GM19468 (cell line): ENCODE results near the gene HIVEP3.

Experiments used
- ATAC-seq: cut with Tn5 transposase; IDR thresholded peaks from one replicate; pipeline ENCODE4 v1.9.1; 2021; ENCODE audit warnings: mild to moderate bottlenecking, moderate library complexity, moderate number of reproducible peaks; ENCODE audit not compliant: unreplicated experiment; ENCODE audit errors: extremely low read depth

The HIVEP3 gene

DNA sequence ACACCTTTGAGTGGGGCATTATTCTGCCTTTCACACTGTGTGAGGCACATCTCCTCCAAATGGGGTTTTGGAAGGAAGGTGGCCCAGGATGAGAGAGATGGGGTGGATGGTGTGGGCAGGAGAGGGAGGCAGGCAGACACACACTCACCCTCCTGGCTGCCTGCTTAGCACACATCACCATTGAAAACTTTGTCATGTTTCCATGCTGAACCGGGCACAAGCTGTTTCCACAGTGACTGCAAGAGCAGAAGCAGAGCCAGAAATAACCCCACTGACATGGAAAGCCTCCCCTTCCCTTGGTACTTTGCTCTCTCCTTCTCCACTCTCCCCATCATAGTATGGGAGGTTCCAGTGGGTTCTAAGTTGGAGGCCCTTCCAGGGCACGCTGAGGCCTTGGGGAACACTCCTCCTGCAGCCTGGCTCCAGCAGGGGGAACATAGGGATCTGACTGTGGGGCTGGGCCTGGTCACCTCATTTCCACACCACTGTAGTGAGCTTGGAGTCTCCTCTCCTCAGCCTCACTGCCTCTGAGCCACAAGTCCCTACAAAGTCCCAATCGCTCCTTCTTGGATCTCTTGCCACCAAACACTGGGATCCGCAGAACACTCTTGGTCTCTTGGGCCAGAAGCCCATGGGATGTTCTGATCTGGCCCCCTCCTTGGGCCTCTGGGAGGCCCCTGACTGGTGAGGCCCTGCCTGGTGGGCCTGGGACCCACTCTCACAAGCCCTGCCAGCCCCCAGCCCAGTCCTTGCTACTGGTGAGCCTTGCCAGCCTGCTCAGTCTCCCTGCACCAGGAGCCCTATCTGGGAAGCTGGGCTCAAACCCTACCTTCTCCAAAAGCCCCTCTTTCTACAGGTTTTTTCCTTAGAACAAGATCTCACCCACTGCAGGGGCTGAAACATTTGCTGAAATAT lies 271.2 kb downstream of the HIVEP3 start:
- ATAC-seq: no peak

DNA sequence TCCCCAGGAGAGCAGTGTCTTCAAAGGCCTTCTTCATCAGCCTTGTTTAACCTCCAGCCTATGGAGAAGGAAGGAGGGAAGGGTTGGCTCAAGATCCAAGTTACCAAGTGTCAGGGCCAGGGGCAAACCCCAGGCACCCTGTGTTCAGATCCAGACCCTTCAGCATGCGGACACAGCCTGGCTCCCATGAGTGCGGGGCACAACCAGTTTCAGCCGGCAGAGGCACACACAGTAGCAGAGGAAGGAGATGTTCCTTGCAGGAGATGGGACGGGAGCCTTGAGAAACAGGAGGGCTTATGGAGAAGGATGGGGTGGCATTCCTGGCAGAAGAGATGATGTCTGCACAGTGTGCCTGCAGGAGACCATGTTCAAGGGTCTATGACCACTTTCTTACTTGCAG lies 272.5 kb downstream of the HIVEP3 start:
- no peak for ATAC-seq

DNA sequence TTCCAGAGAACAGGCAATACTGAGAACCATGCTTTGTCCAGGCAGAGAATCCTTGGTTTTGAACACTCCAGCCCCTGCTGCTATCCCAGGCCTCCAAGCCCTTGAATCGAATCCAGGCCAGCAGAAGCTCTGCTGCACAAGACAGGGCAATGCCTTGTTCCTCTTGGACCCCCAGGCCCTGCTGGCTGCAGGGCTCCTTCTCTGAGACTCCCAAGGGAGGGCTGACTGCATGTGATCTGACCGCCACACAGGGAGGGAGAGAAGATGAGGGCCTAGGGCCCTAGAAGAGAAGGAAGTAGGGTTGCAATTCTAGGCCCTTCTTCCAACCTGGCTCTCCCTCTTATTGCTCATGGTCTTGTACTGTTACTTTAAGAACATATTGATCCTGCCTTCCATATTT lies 273.7 kb downstream of the HIVEP3 start:
- no peak for ATAC-seq

DNA sequence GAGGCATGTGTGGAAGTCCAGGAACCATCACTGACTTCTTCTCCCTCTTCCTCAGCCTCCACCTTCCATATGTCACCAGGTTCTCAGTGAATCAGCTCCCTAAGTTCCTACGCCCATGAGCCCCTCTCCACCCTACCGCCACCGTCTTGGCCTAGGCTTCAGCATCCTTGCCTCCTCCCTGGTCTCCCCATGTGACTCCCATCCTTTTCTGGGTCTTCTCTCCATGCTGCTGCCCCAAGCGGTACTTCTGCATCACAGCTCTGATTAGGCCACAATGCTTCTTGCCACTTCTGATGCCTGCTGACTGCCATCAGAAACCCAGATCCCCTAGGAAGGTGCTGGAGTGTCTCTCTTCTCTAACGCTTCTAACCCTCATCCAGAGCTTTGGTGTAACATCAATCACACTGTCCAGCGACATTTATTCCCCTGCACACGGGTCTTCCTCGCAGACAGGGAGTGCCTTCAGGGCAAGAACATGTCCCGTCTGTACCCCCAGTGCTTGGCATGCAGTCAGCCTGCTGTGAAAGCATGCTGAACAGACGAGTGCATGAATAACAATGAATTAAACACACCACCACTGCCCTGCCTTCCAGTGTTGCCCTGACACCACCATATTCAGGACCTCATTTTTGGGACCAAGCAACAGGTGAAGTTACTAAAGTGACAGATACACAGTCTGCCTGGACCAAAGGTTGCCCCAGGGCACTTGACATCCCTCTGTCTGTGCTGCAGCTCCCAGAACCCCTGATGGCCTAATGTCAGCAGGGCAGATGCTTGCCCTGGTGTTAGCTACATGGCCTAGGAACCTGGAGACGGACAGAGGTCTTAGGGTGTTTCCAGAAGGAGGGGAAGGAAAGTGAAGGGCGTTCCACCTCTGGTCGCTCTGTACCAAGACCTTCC lies 275.6 kb downstream of the HIVEP3 start:
- ATAC-seq: no peak

DNA sequence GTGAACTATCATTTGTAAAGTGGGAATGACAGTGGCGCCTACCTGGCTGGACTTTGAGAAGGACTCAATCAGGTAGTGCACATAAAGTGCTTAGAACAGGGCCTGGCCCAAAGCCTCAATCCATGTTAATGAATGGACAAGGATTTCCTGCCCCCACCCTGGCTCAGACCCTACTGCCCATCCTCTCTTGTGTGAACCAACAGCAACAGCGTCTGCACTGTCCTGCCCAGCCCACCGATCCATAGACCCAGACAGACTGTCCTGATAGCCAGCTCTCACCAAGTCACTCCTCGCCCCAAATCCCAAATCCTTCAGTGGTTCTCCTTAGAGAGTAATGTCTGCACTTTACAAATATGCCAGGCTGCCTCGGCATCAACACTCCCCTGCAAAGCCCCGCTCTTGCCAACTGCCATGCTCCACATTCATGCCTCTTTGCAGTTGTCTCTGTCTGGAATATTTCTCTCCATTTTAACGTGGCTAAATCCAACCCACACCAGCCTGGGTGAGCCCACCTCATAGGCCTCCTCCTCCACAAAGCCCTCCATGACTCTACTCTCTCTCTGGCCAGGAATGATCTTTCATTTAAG lies 276.7 kb downstream of the HIVEP3 start:
- ATAC-seq: no peak

DNA sequence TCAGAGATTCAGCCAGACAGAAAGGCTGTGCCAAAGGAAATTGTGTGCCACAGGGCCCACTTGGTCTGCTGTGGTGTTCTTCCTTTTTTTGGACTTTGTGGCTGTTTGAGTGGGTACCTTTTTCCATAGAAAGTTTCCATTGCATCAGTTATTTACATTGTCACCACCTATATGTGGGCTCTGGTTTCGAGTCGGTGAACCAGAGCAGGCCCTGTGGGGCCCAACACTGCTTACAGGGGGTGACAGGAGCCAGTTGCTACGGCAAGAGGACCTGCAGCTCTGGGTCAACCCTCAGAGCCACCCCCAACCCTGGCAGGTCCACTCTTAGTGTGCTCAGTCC lies 277.3 kb downstream of the HIVEP3 start:
- no peak for ATAC-seq

DNA sequence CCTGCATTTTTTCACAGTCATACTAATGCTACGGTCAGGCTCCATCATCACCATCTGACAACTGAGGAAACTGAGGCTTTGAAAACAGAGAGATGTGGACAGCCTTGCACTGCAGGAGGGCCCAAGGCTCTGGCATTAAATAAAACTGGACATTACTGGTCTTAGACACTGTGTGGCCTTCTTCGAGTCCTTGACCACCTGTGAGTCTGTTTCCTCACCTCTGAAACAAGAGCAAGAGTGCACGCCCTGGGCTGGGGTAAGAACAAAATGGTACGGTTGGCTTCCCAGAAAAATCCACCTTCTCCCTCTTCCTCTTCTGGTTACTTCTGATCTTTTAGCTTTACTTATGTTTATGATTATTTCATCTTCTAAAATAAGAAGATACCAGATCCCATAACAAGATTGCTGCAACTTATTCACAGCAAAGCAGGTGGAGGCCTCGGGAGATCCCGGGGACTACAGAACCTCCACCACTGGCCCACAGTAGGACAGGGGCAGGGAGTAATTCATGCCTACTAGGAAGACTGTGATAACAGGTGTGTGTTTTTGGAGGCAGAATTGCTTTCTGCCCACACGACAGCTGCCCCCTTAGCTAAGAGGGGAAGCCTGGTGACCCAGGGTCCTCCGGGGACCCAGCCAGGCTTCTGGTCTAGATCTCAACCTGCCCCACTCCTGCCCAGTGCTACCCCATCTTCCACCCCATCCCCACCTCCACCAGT lies 277.8 kb downstream of the HIVEP3 start:
- no peak for ATAC-seq

DNA sequence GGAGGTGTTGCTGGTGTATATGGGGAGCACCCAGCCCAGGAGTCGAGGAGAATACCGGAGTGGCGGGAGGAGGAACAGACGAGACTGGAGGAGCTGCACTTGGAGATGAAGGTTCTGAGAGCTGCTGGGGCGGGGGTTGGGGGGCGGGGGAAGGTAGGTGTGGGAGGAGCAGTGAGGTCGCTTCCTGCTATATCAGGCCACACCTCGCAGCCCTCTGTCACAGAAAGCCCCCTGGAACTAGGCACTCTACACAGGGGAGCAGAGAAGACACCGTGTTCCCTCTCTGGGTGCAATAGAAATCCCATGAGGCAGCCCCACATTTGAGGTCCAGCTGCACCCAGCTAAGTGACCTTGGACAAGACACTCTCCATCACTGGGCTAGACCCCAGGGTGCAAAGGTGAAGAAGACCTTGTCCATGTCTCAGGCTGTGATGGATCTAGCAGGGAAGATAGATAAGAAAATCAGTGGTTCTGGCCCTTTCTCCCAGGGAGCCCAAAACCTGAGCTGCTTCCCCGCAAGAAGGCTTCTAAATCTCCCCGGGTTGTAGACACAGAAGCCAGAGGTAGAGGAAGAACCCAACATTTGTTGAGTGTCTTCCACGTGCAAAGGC lies 278.5 kb downstream of the HIVEP3 start:
- ATAC-seq: no peak

DNA sequence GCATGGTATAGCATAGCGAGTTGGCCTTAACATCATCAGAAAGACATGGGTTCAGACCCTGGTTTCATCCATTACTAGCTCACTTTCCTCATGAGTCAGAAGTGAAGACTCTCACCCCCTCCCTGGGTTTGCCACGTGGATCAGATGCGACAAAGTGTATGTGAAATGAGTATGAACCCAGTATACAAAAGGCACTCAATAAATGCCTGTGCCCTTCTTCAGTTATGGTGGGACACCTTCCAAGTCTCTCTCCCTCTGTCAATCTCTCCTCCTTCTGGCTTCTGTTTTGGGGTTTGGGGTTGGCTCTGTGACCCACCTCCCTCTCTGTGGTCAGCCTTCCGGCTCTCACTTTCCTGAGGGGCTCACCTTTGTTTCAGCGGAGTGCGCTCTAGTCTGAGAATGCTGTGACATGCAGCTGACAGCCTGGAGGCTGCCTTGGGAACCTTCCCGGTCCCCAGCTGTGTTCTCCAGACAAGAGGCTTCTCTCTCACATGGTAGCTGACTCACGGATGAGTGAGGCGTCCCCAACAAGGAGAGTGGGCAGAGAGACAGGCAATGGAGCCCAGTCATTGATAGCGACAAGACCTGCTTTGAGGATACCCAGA lies 279.3 kb downstream of the HIVEP3 start:
- no peak for ATAC-seq

DNA sequence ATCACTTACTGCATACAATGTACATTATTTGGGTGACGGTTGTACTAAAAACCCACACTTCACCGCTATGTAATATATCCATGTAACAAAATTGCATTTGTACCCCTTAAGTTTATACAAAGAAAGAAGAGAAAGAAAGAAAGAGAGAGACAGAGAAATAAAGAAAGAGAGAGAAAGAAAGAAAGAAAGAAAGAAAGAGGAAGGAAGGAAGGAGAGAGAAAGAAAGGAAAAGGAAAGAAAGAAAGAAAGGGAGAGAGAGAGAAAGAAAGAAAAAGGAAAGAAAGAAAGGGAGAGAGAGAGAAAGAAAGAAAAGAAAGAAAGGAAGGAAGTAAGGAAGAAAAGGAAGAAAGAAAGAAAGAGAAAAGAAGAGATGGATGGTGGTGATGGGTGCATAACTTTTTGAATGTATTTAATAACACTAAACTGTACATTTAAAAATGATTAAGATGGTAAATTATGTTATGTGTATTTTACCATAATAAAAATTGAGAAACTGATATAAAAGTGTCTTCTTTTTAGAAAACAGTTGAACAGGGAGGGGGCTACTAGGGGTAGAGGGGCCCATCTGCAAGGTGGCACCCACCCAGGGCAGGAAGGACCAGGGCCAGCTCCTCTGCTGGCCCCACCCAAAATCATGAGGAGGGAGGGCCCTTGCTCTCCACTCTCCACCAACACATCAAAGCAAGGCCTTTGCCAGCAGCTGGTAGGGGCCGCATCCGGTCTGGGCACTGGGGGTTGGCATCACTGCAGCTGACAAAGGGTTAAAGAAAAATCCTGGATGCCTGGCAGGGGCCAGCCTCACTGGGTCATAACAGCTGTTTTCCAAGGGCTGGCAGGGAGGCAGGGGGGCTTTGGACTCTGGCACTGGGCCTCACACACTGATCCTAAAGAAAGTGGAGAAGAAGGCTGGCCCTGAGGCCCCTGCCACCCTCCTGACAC lies 280.4 kb downstream of the HIVEP3 start:
- ATAC-seq: no peak

DNA sequence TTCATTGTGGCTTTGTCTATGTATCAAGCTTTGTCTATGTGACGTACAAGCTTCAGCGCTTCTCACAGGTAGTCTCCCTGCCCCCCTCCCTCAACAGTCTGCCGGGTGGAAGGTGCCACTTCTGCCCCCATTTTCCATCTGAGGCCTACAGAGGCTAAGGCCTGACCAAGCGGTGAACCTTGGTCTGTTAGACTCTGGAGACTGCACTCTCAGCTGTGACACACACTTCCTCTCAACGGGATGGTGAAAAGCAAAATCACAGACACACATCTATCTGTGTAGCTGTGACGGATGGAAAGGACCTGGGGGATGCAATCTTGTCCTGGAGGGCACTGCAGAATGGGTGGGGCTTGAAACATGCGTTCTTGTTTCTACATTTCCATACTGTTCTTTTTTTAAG lies 281.4 kb downstream of the HIVEP3 start:
- no peak for ATAC-seq

DNA sequence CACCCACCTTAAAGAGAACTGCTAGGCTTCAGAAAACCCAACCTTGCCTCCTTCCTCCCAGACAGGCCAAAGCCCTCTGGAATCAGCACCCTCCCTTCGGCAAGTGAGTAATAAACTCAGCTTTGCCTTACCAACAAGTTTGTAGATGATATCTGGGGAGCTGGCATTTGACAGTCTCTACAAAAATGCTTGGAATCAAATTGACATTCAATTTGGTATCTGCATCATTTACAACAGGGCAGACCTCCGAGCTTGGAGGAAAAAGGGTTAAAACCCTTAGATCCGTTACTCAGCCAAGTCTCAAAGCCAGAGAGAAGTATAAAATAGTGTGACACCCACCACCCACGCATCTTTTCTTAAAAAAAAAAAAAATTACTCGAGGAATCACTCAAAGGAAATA lies 285.0 kb downstream of the HIVEP3 start:
- no peak for ATAC-seq

DNA sequence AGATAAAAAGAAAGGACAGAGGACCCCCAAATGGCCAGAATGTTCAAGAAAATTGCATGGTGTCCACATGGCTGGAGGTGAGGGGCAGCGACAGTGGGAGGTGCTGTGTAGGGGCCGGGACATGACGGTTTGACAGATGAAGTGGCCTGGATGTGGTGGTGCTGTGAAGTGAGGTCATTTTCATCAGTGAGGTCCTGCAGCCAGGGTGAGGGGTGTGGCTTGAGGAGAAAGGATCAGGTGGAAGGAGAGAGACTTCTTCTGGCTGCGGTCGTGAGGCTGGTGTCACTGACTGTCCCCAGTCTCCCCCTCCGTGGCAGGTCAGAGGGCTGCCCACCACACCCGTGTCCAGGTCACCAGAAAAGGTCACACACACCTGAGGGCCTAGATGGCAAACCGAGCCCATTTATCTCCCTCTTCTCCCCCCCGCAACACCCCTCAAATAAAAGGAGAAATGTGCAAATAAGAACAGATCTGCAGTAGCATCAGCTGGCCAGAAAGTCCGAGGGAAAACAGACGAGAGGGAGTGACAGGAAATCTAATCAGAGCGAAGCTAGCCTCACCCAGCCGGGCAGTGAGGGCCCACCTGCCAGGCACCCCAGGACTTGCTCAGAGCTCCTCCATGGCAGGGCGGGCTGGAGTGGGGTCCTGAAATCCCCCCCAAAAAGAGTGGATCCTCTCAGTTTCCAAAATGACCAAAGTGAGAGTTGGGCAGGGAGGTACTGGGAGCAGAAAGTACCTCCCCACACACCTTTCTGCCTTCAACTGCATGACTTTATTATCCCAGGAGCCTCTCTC lies 285.7 kb downstream of the HIVEP3 start:
- no peak for ATAC-seq

DNA sequence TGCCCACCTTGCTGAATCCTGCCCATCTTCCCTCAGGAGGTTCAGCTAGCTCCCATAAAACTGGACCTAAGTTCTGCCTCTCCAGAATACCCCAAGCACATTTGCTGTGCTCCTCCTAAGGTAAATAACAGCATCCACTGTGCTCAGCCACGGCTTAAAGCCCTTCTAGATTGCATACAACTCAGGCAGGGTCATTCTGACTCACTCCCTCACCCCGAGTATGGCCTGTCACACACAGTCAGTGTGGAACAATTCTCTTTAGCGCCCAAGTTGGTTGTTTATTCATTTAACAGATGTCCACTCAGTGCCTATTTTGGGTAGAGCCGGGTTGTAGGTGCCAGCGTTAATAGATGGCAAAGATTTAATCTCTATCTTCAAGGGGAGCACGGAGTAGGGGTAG lies 286.8 kb downstream of the HIVEP3 start:
- no peak for ATAC-seq

DNA sequence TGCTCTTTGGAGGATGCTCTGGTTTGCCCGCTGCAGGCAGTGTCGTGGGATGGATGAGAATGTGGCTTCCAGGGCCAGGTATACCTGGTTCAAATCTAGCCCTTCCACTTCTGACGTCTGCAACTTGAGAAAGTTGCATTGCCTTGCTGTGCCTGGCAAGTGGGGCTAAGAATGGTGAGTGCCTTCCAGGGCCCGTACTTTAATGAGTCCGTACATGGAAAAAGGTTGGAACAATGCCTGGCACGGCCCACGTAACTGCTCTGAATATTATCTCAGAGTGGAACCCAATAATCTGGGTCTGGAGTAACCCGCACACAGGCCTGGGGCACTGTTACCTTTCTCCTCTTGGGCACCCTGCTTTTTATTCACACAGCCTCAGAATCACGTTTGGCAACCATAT lies 287.6 kb downstream of the HIVEP3 start:
- ATAC-seq: no peak

DNA sequence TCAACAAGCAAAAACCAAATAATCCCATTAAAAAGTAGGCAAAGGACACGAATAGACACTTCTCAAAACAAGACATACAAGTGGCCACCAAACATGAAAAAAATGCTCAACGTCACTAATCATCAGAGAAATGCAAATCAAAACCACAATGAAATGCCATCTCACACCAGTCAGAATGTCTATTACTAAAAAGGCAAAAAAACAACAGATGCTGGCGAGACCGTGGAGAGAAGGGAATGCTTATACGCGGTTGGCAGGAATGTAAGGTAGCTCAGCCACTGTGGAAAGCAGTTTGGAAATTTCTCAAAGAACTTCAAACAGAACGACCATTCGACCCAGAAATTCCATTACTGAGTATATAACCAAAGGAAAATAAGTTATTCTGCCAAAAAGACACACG lies 289.2 kb downstream of the HIVEP3 start:
- ATAC-seq: no peak

DNA sequence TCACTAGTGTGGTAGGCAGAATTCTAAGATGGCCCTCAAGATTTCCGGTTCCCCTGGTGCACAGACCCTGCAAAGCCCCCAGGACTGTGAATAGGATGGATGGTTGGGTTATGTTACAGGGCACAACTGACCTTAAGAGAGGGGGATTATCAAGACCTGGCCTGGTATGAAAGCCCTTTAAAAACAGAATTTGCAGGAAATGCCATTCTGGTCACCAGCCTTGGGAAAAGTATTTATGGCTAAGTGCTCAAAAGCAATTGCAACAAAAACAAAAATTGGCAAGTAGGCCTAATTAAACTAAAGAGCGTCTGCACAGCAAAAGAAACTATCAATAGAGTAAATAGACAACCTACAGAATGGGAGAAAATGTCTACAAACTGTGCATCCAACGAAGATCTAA lies 289.6 kb downstream of the HIVEP3 start:
- no peak for ATAC-seq
